OCI-LY7 (cell line): ENCODE results near the gene ARHGAP6.

Experiments used
- CTCF ChIP-seq: fragments of 200-600 bp; sonication (generic); conservative IDR thresholded peaks from 2 replicates; pipeline ENCODE4 v1.5.1; 2014; ENCODE audit warnings: mild to moderate bottlenecking, antibody characterized with exemption, low read length, moderate library complexity, mixed read lengths
- EZH2phosphoT487 ChIP-seq: fragments of 200-600 bp; sonication (generic); IDR thresholded peaks from 2 replicates; pipeline ENCODE4 v1.6.1; 2018; ENCODE audit warnings: low read depth, borderline replicate concordance, mild to moderate bottlenecking, mixed run types, antibody characterized with exemption, low read length, moderate library complexity, mixed read lengths

DNA sequence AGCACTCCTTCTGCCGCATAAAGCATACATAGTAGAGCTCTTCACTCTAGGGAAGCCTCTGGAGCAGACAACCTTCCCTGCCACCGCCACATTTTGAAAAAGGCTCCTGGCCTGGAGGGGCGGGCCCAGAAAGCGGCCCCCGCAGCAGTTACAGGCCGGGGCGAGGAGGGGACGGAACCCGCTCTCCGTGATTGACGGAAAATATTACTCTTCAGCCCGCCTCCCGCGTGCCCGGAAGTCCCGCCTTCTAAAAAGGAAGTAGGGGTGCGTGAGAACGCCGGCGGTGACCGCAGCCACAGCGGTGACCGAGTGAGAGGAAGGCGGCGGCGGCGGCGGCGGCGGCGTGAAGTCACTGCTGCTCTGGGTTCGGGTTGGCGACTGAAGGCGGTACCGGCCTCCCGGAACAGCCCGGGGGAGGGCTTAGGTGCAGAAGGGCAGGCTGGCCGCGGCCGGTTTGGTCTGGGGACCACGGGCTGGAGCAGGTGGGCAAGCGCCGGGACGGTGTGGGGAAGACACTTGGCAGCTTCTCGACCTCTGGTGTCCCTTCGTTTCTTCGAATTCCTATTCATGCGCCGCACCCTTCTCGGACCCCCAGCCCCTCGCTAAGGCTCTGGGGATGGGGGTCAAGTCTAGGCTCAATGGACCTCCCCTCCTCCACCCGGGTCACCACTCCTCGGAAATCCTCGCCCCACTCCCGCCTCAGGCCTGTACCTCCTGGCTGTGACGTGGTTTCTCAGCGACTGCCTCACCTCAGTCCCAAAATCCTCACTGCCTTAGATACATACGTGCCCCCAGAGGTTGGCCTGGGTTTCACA, 554.5 kb downstream of the ARHGAP6 start, which contains the start of gene HCCS:
- TF ChIP-seq CTCF (peak; percentile 39; the same call in 1 of the 2 replicates), EZH2phosphoT487 (no peak)
